Heart left ventricle (tissue), 13 donors: ENCODE results near the gene AVPR1A.

Experiments used
- POLR2A ChIP-seq, 2 donors: fragments of 450-650 bp; IDR thresholded peaks; one replicate each; pipeline ENCODE4 v1.6.1; 2017; ENCODE audit warnings: antibody characterized with exemption in 2 of 2, mild to moderate bottlenecking in 2 of 2, moderate library complexity in 2 of 2
- TF ChIP-seq, protein P1 (sequence below), 12 donors: fragments of 200-600 bp; sonication (generic) in 4 of 12; IDR thresholded peaks; one replicate each; pipeline versions ENCODE4 v1.5.0 to v1.8.0; 2018 to 2022; ENCODE audit warnings: antibody characterized with exemption in 12 of 12, mild to moderate bottlenecking in 5 of 12
- donor health status: ischemic (EF 13 %, LVEDD 7.1; RV severe dilation, severe dysfunction).
- donor health status: DM: no; HTN: yes; CAD: no.
- donor health status: DM: no; HTN: no; CAD: no.
- donor health status: ischemic (EF 25% LVEDD 6.9; RV normal size, moderate dysfunction).
- donor health status: ischemic (EF 25% LVEDD 5.7; RV mildly dilated, moderate dysfunction).
- donor health status: ischemic (EF 35%, LVEDD 5.7; RV mildly dilated, moderate dysfunction).
- donor health status: nonischemic (EF 11% LVEDD 7.7; RV severe dilation, severe dysfunction).
- donor health status: DM: yes; HTN: yes; CAD: no.
- donor health status: PGD.
- donor health status: ischemic (EF 29% LVEDD 5.4; RV normal size, mild dysfunction).
- donor health status: nonischemic (EF 23%, LVEDD 6.1; RV moderate dilation, normal function).

GRCh38 chr12:63103494-63104131 is 47.4 kb downstream of the AVPR1A start:
- TF ChIP-seq, protein P1, sequence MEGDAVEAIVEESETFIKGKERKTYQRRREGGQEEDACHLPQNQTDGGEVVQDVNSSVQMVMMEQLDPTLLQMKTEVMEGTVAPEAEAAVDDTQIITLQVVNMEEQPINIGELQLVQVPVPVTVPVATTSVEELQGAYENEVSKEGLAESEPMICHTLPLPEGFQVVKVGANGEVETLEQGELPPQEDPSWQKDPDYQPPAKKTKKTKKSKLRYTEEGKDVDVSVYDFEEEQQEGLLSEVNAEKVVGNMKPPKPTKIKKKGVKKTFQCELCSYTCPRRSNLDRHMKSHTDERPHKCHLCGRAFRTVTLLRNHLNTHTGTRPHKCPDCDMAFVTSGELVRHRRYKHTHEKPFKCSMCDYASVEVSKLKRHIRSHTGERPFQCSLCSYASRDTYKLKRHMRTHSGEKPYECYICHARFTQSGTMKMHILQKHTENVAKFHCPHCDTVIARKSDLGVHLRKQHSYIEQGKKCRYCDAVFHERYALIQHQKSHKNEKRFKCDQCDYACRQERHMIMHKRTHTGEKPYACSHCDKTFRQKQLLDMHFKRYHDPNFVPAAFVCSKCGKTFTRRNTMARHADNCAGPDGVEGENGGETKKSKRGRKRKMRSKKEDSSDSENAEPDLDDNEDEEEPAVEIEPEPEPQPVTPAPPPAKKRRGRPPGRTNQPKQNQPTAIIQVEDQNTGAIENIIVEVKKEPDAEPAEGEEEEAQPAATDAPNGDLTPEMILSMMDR (IDR thresholded peaks at IDR 0.05): peak; percentile 76 to 89 (median 84)
- no peak for TF ChIP-seq POLR2A (IDR thresholded peaks at IDR 0.05)
